ENCODE data around the gene CR1L.
"Not testable (repeated sequence)": the region's sequence is repeated elsewhere in the genome, so short reads cannot be mapped to it uniquely, and the experiment has no call there.

Gene CR1L

DNA sequence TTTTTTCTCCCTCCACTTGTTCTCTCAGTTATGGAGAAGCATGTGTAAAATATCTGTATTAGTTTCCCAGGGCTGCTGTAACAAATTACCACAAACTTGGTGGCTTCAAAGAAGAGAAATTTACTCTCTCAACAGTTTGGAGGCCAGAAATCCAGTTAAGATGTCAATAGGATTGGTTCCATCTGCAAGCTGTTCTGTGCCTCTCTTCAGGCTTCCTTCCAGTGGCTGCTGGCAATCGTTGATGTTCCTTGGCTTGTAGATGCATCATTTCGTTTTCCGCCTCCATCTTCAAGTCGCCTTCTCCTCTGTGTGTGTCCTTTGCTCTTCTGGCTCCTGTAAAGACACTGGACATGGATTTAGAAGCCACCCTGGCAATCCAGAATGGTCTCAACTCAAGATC lies 45.6 kb downstream of the CR1L start:
- DNase-seq = not testable (repeated sequence)

DNA sequence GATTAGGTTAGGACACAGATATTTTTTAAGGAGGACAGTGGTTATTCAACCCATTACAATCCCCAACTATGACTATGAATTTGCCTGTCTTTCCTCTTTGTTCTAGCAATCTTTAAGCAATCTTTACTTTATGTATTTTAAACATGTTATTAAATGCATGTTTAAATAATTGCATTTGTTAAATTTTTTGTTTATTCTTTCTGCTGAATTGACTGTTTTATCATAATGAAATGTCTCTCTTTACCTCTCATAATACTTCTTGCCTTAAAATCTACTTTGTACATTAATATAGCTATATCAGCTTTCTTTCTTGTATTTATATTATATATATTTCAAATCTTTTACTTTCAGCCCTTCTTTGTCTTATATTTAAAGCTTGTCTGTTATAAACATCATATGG lies 46.1 kb downstream of the CR1L start:
- DNase-seq = no peak

DNA sequence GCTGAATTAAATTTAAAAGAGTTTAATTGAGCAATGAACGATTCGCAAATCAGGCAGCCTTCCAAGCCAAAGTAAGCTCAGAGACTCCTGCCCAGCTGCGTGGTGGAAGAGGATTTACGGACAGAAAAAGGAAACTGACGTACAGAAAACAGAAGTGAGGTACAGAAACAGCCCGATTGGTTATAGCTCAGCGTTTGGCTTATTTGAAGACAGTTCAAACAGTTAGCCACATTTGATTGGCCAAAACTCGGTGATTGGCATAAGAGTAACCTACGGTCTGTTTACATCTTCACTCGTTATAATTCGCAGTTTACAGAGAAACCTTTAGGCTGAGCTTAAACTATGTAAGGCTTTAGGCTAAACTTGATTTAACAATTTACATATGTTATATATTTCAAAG lies 46.9 kb downstream of the CR1L start:
- DNase-seq = no peak

DNA sequence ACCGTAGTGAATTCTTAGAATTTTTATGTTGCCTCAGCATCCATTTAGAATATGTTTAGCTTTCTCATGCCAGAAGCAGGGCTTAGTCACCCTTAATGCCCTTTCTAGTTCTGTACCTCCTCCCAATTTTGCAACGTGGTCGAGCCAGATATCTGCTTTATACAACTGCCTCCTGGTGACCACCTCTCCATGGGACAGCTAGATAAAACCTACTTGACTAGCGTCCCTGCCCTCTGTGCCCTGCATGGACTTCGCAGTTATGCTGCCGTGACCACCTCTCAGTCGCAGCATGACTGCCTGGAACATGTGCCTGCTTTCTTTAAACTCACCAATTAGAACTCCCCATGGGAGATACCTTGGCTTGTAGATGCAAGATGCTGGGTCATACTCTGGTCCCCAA lies 47.4 kb downstream of the CR1L start:
- DNase-seq = not testable (repeated sequence)

DNA sequence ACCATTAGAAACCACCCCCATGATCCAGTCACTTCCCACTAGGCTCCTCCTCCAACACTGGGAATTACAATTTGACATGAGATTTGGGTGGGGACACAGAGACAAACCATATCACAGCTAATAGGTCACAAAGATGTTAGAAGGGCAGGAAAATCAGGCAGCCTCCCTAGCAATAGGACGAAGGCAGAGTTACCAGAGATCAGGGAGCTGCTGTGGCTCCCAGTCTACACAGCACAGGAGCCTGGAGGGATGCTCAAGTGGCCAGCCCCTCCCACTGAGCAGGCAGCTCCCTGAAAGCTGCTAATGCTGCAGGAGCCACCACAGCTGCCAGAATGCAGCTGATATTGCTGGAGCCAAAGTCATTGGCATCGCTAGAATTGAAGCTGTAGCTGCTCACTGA lies 51.0 kb downstream of the CR1L start:
- no peak for DNase-seq

DNA sequence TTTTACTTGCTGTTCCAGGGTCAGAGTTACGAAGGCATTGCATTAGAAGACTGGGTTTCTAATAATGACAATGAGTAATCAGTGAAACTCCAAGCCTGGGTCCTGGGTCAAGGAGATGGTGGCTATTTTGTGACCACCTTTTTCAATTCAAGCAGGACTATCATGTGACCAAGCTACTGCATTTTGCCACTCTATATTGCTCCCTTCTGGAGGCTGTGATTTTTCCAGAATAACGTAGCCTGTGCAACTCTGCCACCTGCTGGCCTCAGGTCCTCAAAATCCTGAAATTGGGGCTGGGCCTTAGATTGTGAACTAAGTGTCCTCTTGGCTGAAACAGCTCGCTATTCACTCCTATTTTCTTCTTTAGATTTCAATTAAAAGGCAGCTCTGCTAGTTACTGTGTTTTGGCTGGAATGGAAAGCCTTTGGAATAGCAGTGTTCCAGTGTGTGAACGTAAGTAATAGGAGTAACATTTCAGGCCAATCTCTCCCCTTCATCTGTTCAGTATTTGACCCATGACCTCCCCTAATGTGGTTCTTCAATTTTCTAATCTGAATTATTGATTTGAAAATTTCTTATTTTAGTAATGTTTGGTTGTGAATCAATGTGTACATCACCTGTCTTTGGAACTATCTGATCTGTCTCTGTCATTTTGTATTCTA lies 54.0 kb downstream of the CR1L start:
- peak; percentile 49 to 60 for DNase-seq

DNA sequence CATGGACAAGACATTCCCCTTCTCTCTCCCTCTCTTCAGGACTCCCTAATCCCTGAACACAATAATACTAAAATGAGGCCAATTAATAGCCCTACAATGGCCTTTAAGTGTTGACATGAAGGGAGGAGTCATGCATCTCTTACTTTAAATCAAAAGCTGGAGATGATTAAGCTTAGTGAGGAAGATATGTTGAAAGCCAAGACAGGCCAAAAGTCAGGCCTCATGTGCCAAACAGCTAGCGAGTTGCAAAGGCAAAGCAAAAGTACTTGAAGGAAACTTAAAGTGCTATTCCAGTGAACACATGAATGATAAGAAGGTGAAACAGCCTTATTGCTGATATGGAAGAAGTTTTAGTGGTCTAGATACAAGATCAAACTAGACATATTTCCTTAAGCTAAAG lies 57.4 kb downstream of the CR1L start:
- no peak for DNase-seq

DNA sequence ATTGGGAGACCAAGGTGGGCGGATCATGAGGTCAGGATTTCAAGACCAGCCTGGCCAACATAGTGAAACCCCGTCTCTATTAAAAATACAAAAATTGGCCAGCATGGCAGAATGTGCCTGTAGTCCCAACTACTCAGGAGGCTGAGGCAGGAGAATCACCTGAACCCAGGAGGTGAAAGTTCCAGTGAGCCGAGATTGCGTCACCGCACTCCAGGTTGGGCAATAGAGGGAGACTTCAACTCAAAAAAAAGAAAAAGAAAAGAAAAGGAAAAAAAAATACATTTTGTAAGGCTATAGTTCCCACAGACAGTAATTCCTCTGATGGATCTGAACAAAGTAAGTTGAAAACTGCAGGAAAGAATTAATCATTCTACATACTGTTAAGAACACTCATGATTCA lies 58.8 kb downstream of the CR1L start:
- no peak for DNase-seq

DNA sequence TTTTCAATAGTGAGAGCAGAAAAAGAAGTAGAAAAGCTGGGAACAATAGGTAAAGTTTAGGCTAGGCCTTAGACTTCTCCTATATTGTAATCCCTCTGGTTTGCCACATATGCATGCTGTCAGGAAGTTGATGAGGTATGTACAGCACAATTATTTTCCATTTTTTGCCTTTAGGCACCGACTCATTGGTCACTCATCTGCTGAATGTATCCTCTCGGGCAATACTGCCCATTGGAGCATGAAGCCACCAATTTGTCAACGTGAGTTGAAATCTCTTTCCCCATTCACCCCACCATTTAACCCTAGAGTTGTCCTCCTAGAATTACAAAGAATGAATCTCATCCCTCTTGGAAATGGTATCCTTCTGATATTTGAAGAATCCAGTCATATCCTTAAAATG lies 63.1 kb downstream of the CR1L start:
- not testable (repeated sequence) for DNase-seq

DNA sequence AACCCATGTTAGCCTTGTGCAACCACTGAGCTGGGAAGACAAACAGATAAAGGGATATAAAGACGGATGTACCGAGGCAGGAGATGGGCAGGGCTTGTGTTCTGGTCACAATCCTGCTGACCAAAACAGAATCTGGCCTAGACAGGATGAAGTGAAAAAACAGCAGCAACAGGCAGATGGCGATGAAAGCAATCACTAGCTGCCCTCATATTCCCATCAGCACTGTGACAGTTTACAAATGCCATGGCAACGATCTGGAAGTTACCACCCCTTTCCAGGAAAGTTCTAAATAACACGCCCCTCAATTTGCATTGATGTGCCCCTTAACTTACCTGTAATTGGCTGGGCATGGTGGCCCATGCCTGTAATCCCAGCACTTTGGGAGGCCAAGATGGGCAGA lies 66.4 kb downstream of the CR1L start:
- no peak for DNase-seq

DNA sequence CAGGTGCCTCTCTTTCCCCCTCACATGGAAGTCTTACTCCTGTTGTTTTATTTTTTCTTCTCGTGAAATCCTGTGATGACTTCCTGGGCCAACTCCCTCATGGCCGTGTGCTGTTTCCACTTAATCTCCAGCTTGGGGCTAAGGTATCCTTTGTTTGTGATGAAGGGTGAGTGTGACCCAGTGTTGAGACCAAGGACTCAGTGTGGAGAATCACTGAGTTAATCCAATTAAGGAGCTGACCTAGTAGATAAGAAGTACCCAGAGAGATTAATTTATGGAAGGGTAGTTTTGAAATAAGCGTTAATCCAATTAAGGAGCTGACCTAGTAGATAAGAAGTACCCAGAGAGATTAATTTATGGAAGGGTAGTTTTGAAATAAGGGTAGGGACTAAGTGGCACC lies 67.8 kb downstream of the CR1L start:
- DNase-seq = not testable (repeated sequence)

DNA sequence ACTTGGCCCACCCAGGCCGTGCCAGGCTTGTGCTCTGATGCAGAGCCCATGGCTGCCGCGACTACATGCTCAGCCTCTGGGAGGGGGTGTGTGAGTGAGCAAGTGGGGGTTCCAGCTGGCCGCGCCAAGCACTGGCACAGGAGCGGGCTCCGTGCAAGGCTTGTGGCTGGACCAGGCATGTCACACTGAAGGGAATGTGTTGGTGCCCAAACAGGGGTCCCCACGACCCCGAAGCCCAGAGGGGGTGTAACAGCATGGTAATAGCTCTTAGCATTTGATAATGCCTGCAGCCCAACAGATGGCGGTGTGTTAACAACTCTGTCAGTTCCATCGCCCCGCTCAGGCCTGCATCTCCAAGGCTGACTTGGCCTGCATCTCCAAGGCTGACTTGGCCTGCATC lies 68.6 kb downstream of the CR1L start:
- no peak for DNase-seq

DNA sequence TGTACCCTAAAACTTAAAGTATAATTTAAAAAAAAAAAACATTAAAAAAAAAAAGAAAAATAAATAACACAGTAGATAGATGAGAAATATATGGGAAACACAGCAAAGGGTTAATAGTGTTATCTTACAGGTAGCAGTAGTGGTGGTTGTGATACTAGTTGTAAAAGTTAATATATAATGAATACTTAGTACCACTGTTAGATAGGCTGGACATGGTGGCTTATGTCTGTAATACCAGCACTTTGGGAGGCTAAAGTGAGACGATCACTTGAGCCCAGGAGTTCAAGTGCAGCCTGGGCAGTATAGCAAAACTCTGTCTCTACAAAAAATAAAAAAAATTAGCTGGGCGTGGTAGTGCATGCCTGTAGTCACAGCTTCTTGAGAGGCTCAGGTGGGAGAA lies 74.3 kb downstream of the CR1L start:
- DNase-seq = no peak

DNA sequence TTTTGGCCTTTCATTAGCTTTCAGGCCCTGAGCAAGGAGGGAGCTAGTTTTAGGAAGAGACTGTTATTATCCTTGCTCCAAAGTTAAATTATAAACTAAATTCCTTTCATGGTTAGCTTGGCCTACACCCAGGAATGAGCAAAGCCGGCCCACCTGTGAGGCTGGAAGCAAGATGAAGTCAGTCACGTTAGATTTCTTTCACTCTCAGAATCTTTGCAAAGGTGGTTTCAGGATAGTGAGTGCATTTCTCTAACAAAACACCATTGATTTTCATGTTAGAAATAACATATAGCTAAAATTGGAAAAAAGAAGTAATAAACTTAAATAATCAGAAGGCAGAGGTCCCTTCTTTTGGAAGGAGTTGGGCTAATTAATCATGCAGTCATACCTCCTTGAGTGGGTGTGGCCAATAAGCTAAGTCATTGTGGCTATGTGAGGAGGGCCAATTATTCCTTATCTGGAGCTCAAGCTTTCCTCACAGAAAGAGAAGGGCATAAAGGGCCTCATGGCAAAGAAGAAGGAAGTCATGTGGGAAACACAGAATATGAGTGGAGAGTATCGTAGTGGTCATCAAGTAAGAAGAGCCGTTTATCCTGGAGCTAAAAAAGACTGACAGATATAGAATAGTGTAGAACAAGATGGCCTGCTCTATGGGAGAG lies 83.4 kb downstream of the CR1L start:
- not testable (repeated sequence) for DNase-seq

DNA sequence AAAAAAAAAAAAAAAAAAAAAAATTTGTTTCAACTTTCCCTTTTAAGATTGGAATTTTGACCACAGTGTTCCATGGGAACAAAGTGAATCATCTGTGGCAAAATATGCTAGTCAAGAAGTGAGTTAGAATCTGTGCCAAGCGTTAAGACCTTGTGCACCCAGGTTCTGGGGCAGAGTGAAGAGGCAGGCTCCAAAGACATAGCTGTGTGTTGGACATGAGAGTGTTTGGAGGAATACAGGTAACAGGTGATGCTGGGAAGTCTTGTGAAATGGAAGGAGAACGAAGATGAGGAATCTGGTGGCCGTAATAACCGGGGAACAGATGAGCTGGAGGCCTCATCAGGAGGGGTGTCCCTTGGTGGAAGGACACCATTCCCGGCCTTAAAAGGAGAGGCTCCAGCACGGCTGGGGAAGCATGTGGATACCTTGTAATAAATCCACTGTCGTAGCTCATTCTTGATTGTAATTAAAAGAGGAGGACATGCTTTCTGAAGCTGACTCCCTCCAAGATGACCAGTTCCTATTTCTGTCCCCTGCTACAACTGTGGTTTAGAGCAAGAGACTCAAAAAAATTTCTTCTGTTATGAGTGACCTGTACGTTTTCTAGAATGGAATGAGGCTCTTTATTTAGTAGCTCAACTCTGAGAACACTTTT lies 92.7 kb downstream of the CR1L start:
- not testable (repeated sequence) for DNase-seq

DNA sequence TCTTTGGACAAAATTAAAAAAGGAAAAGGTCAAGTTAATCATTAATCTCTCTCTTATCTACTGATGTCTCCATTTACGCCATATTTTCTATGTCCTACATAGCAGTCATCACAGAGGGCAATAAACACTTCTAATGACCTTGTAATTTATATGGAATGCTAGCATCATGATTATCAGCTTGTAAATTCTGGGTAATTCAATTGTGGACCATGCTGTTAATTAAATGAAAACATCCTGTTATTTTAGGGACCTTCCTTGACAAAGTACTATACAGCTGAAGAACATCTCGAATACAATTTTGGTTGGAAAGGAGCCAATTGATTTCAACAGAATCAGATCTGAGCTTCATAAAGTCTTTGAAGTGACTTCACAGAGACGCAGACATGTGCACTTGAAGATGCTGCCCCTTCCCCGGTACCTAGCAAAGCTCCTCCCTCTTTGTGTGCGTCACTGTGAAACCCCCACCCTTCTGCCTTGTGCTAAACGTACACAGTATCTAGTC lies 93.3 kb downstream of the CR1L start:
- not testable (repeated sequence) for DNase-seq

DNA sequence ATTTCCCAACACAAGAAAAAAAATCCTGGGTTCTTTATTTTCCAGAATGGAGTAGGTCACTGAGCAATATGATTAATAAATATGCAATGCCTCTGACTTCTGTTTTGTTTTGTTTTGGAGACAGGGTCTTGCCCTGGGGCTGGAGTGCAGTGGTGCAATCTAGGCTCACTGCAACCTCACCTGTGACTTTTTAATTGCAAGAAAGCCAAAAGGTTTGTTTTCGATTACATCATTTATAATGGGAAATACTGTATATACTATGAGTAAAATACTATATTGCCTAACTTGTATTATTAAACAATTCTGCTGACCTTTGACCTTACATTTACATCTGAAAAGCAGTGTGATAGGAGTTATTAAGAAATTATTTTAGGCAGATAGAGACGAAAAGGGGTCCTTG lies 95.3 kb downstream of the CR1L start:
- DNase-seq = no peak

DNA sequence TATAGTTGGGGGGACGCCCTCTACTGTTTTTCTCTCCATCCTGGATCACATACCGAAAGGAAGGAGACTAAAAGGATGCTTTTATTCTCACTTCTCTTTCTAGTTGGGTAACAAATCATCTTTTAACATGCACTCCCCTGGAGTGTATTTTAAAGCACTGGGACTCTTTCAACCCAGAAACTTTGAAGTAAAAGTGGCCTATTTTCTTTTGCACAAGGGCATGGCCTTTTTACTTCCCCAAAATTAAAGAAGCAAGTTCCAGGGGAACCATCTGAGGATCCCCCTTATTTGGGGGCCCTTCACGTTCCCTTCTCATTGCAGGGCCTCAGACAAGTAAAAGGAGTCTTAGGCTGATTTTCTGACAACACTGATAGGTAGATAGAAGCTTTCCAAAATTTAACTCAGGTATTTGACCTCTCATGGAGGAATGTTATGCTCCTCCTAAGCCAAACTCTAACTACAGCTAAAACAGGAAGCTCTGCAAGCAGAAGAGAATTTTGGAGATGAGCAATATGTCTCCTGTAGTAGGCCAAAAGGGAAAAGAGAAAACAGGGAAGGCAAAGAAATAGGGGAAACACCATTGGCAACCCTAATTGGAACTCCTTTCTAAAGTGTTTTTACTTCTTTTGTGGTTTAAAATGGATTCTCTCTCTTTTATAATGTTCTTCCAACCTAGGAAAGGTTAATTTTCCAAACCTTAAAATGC lies 98.1 kb downstream of the CR1L start:
- no peak for DNase-seq

DNA sequence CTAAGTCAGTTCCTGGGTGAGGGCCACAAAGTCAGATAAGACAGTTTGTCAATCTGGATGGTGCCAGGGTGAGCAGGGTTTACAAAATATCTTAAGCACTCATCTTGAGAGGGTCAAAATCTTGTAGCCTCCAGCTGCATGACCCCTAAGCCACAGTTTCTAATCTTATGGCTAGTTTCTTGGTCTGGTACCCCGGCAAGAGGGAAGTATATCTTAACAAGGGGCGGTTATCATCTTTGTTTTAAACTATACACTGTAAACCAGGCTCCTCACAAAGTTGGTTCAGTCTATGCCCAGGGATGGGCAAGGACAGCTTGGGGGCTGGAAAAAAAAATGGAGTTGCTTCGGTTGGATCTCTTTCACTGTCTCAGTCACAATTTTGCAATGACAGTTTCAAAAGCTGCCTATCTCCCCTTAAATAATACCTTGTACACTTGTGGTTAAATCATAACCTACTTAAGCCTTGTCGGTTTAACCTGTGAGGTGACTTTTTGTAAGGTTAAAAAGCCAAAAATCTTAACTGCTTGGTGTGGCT lies 99.1 kb downstream of the CR1L start:
- no peak for DNase-seq

DNA sequence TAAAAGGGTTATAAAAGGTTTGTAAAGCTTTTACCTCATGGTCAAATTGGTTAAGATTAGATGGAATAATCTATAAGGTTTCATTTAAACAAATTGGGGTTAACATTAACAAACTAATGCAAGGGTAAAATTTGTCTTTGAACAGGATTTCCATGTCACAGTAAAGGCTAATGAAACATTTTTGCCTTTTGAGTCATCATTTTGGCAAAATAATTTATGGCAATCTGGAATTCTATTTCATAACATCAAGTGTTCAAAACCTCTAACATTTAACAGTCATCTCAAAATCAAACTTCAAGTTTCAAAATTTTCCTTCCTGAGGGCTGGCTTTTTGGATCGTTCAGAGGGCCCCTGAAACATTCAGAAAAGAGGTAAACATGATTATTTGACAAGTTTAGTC lies 100.4 kb downstream of the CR1L start:
- DNase-seq = no peak

DNA sequence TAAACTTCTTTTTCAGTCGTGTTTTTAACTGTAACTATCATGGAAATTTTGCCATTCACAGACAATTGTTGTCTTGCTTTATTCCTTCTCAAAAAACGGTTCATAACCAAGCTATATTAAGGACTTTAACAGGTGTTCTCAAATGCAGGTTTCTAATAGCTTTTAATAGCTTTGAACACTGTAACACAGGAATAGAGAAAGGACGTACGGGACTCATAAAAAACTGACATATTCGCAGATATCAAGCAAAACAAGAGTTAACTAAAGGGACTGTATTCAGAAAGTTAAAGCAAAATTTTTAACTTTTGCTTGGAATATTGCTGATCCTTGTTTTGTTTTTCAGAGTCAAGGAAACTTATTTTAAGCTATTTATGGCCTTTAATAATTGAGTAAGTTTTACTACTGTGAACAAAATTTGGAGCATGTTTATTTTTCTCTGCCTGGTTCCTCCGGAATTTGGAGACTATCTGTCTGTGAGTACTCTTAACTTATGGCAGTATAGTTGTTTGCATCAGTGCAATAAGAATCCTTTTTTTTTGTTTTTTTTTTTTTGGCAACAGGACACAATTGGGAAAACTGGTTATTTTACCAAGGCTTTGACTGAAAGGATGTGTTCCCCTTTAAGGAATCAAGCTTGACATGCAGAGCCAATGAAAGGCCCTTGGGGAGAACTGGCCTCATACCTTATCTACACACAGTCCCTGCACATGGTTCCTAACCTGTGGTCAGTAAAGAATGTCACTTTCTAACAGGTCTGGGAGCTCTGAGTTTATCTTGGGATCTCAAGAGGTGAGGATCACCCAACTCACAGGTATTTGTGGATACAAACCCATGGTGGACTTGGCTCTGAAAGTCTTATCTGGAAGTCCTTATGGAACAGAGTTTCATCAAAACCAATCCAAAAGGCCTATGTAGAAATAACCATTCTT lies 101.2 kb downstream of the CR1L start:
- DNase-seq = no peak
